Rectal smooth muscle tissue (tissue), 1 donor: ENCODE results near the gene ARFRP1.
"Not testable (repeated sequence)": the region's sequence is repeated elsewhere in the genome, so short reads cannot be mapped to it uniquely, and the experiment has no call there.

ENCODE experiments used
- H3K27ac ChIP-seq: one replicate; pipeline ENCODE4 v1.7.0; 2013; ENCODE audit warnings: low read depth, low read length, inconsistent platforms
- H3K27me3 ChIP-seq: one replicate; pipeline ENCODE4 v1.7.0; 2013; ENCODE audit warnings: low read length; ENCODE audit not compliant: control insufficient read depth, insufficient read depth
- H3K36me3 ChIP-seq: one replicate; pipeline ENCODE4 v1.7.0; 2013; ENCODE audit warnings: low read length; ENCODE audit not compliant: control insufficient read depth, insufficient read depth
- H3K4me1 ChIP-seq: one replicate; pipeline ENCODE4 v1.7.0; 2013; ENCODE audit warnings: low read length; ENCODE audit not compliant: control insufficient read depth, insufficient read depth
- H3K4me3 ChIP-seq: one replicate; pipeline ENCODE4 v1.7.0; 2013; ENCODE audit warnings: low read length
- H3K9ac ChIP-seq: one replicate; pipeline ENCODE4 v1.7.0; 2013; ENCODE audit warnings: low read length

Gene ARFRP1

DNA sequence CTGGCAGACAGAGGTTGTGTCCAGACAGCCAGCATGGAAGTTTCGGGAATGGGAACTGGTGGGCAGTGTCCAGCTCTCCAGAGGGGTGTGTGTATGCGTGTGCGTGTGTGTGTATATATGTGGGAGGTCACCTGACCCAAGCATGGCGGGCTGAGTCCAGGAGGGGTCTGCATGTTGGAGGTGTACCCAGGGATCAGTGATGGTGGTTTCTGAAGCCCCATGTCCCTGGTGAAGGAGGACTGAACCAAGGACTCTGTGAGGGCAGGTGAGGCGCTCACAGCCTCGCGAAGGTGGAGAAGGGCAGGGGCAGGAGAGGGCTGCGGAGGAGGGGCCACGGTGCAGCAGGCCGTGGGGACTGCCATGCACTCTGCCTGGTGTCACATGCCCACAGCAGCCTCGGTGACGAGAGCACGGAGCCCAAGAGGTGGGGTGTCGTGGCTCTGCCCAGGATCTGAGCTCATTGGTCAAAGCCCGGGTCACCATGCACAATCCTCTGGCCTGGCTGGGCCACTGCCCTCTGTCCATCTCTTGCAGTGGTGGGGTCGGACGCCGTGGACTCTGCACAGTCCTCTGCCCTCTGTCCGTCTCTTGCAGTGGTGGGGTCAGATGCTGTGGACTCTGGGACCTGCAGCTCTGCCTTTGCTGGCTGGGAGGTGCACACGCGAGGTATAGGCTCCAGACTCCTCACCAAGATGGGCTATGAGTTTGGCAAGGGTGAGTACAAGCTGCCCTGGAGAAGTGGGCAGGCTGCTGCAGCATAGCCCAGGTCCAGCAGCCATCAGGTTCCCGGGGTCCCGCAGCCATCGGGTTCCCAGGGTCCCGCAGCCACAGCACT is 26.6 kb upstream of the ARFRP1 start:
- Histone ChIP-seq H3K27me3 (no peaks in the 10 kb centered on the region), H3K27ac (no peak overlapping the region), H3K9ac (no peak overlapping the region), H3K36me3 (peaks cover 6% of the 10 kb centered on the region), H3K4me3 (no peak overlapping the region), H3K4me1 (peaks cover 5% of the 10 kb centered on the region)

DNA sequence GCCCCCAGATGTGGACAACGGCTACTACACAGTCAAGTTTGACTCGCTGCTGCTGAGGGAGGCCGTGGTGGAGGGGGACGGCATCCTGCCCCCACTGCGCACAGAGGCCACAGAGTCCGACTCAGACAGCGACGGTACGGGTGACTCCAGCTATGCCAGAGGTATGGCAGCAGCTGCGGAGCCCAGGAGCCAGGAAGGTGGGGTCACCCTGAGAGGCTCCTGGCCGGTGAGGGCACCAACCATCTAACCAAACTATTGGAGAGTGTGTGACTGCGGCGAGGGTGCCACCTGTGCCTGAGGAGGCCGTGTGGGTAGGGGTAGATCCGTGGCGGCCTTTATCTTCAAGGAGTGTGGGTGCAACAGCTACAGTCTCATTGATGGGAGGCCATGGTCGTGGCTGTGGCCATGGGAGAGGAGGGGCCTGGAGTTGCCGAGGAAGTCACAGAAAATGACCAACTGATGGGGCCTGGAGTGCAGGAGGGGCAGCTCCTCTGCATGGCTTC is 25.9 kb upstream of the ARFRP1 start:
- Histone ChIP-seq H3K36me3 (peaks cover 6% of the 10 kb centered on the region), H3K4me3 (no peak overlapping the region), H3K4me1 (peaks cover 5% of the 10 kb centered on the region), H3K27me3 (no peaks in the 10 kb centered on the region), H3K9ac (no peak overlapping the region), H3K27ac (no peak overlapping the region)

DNA sequence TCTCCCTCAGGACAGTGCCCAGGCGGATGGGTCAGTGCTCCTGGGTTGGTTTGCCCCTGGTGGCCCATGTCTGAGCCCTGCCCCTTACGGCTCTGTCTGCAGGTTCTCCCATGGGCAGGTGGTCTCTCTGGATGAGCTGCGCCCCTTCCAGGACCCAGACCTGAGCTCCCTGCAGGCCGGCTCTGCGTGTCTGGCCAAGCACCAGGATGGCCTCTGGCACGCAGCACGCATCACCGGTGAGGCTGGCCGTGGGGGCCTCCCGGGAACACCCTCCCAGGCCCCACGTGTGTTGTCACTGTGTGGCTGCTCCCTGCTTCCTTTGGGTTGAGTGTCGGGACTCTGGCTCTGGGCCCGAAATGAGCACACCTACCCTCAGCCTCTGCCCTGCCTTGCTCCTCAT is 25.3 kb upstream of the ARFRP1 start:
- Histone ChIP-seq H3K9ac (no peak overlapping the region), H3K36me3 (peaks cover 6% of the 10 kb centered on the region), H3K4me1 (peaks cover under 1% of the 10 kb centered on the region), H3K27ac (no peak overlapping the region), H3K4me3 (no peak overlapping the region), H3K27me3 (no peaks in the 10 kb centered on the region)

DNA sequence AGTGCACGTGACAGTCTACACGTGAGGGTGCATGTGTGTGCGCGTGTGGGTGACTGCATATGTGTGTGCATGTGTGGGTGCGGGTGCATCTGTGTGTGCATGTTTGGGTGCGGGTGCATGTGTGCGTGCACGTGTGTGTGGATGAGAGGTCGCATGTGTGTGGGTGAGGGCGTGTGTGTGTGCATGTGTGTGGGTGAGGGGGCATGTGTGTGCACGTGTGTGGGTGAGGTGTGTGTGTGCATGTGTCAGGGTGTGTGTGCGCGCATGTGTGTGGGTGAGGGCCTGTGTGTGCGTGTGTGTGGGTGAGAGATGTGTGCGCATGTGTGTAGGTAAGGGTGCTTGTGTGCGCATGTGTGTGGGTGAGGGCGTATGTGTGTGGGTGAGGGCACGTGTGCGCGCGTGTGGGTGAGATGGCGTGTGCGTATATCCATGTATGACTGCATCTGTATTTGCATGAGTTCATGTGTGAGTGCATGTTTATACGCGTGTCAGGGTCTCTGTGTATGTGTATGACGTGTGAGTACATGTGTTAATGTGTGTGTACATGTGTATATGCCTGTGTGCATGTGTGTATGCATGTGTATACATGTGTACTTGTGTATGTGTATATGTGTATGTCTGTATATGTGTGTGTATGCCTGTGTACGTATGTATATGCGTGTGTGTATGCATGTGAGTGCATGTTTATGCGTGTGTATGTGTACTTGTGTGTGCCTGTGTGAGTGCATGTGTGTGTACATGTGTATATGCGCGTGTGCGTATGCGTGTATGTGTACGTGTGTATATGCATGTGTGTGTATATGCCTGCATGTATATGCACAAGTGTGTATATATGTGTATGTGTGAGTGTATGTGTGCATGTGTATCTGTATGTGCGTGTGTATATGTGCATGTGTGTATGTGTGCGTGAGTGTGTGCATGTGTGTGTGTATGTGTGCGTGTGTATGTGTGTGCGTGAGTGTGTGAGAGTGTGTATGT is 24.6 kb upstream of the ARFRP1 start:
- H3K9ac ChIP-seq: no peak overlapping the region
- H3K27me3 ChIP-seq: no peaks in the 10 kb centered on the region
- no peak overlapping the region for H3K4me3 ChIP-seq
- H3K4me1 ChIP-seq: no peaks in the 10 kb centered on the region
- peaks cover 6% of the 10 kb centered on the region for H3K36me3 ChIP-seq
- no peak overlapping the region for H3K27ac ChIP-seq

DNA sequence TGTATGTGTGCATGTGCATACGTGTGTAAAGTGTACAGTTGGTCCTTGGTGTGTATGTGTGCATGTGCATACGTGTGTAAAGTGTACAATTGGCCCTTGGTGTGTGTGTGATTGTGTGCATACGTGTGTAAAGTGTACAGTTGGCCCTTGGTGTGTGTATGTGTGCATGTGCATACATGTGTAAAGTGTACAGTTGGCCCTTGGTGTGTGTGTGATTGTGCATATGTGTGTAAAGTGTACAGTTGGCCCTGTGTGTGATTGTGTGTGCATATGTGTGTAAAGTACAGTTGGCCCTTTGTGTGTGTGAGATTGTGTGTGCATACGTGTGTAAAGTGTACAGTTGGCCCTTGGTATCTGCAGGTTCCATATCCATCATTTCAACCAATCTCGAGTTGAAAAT is 23.6 kb upstream of the ARFRP1 start:
- peaks cover 6% of the 10 kb centered on the region for H3K36me3 ChIP-seq

DNA sequence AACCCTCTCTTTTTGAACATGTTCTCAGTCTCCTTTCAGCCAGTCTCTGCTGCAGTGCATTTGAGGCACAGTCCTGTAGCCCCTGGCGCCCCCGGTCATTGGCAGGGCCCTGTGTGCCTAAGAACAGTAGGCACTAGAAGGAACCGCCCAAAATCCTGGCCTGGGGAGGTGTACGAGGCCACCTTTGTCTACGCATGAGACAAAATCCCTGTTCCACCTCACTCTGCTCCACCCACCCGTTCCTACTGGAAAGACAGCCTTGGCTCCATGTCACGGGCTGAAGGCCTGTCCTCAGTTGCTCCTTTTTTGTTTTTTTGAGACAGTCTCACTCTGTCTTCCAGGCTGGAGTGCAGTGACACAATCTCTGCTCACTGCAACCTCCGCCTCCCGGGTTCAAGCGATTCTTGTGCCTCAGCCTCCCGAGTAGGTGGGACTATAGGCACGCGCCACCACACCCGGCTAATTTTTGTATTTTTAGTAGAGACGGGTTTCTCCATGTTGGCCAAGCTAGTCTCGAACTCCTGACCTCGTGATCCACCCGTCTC is 22.5 kb upstream of the ARFRP1 start:
- not testable (repeated sequence) for H3K4me1 ChIP-seq, H3K9ac ChIP-seq, H3K36me3 ChIP-seq, H3K27ac ChIP-seq, H3K4me3 ChIP-seq, H3K27me3 ChIP-seq

More for the DNA sequence above, 23.6 kb upstream of the ARFRP1 start:
- Histone ChIP-seq H3K27ac (no peak overlapping the region), H3K27me3 (no peaks in the 10 kb centered on the region), H3K4me3 (no peak overlapping the region), H3K4me1 (no peaks in the 10 kb centered on the region), H3K9ac (no peak overlapping the region)

DNA sequence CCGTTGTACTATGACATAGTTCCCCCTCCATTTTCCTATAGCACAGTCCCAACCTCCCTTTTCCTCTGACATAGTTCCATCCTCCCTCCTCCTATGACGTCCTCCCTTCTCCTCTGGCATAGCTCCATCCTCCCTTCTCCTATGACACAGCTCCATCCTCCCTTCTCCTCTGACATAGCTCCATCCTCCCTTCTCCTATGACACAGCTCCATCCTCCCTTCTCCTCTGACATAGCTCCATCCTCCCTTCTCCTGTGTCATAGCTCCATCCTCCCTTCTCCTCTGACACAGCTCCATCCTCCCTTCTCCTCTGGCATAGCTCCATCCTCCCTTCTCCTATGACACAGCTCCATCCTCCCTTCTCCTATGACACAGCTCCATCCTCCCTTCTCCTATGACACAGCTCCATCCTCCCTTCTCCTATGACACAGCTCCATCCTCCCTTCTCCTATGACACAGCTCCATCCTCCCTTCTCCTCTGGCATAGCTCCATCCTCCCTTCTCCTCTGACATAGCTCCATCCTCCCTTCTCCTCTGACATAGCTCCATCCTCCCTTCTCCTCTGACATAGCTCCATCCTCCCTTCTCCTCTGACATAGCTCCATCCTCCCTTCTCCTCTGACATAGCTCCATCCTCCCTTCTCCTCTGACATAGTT is 15.3 kb upstream of the ARFRP1 start:
- not testable (repeated sequence) for H3K4me3 ChIP-seq, H3K36me3 ChIP-seq, H3K27ac ChIP-seq, H3K9ac ChIP-seq, H3K27me3 ChIP-seq, H3K4me1 ChIP-seq

DNA sequence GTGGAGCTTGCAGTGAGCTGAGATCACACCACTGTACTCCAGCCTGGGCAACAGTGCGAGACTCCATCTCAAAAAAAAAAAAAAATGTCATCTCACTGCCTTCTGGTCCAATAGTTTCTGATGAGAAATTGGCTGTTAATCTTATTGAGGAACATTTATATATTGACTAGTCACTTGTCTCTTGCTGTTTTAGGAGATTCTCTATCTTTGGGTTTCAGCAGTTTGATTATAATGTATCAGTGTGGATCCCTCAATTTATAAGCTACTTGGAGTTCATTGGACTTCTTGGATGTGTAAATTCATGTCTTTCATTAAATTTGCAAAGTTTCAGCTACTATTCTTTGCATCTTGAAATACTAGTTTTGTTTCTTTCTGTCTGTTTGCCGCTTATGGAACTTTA is 11.2 kb upstream of the ARFRP1 start:
- H3K27me3 ChIP-seq: no peaks in the 10 kb centered on the region
- H3K4me1 ChIP-seq: no peaks in the 10 kb centered on the region
- peaks cover 9% of the 10 kb centered on the region for H3K36me3 ChIP-seq
- no peak overlapping the region for H3K4me3 ChIP-seq
- H3K9ac ChIP-seq: no peak overlapping the region
- H3K27ac ChIP-seq: no peak overlapping the region

DNA sequence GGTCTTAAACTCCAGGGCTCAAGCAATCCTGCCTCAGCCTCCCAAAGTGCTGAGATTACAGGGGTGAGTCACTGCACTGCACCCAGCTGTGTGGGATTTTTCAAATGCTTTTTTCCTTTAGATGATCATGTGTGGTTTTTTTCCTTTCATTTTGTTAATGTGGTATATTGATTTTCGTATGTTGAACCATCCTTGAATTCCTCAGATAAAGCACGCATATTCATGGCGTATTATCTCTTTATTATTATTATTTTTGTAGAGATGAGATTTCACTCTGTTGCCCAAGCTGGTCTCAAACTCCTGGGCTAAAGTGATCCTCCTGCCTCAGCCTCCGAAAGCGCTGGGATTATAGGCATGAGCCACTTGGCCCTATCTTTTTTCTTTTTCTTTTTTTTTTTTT is 7.1 kb upstream of the ARFRP1 start:
- H3K9ac ChIP-seq: no peak overlapping the region
- no peak overlapping the region for H3K4me3 ChIP-seq
- H3K27ac ChIP-seq: no peak overlapping the region
- H3K4me1 ChIP-seq: no peaks in the 10 kb centered on the region
- peaks cover 13% of the 10 kb centered on the region for H3K36me3 ChIP-seq
- no peaks in the 10 kb centered on the region for H3K27me3 ChIP-seq

DNA sequence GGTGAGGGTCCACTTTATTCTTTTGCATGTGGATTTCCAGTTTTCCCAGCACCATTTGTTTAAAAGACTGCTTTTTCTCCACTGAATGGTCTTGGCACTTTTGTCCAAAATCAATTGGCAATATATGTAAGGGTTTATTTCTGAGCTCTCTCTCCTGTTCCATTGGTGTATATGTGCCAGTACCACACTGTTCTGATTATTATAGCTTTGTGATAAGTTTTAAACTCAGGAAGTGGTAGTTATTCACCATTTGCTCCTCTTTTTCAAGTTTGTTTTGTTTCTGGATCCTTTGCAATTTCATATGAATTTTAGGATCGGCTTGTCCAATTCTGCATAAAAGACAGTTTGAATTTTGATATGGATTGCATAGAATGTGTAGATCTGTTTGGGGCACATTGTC is 4.4 kb upstream of the ARFRP1 start:
- no peak overlapping the region for H3K9ac ChIP-seq
- H3K27me3 ChIP-seq: no peaks in the 10 kb centered on the region
- peaks cover 6% of the 10 kb centered on the region for H3K4me1 ChIP-seq
- no peak overlapping the region for H3K27ac ChIP-seq
- H3K4me3 ChIP-seq: no peak overlapping the region
- H3K36me3 ChIP-seq: peaks cover 10% of the 10 kb centered on the region

DNA sequence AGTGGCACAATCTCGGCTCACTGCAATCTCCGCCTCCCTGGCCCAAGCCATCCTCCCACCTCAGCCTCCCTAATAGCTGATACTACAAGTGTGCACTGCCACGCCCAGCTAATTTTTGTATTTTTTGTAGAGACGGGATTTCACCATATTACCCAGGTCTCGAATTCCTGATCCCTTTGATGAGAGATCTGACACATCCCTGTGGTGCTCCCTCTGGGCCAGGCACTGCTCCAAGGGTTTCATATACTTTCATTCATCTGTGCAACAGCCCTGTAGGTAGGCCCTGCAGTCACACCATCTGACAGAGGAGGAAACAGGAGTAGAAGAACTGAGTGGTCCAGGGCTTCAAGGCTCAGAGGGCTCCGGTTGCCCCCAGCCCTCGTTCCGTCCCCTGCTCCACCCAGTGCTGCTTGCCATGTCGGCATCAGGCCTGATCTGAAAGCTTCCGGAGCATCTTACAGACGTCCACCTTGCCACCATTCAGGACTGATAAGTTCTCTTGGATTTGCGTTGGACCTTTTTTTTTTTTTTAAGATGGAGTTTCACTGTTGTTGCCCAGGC is 3.4 kb upstream of the ARFRP1 start:
- H3K4me3 ChIP-seq: no peak overlapping the region
- peaks cover 12% of the 10 kb centered on the region for H3K4me1 ChIP-seq
- H3K9ac ChIP-seq: no peak overlapping the region
- H3K36me3 ChIP-seq: peaks cover 10% of the 10 kb centered on the region
- H3K27ac ChIP-seq: no peak overlapping the region
- no peaks in the 10 kb centered on the region for H3K27me3 ChIP-seq

DNA sequence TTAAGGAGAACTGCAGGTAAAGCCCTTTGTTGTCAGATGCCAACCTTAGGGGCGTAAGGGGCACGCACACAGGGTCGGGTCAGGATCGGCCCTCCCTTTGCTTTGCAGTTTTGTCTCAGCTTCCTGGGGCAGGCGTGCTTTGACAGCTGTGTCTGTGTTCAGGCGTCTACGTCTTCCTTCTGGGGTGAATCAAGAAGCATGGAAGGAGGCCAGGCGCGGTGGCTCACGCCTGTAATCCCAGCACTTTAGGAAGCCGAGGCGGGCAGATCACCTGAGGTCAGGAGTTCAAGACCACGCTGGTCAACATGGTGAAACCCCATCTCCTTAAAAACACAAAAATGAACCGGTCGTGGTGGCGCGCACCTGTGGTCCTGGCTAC is 1.4 kb upstream of the ARFRP1 start:
- no peak overlapping the region for H3K9ac ChIP-seq
- peaks cover 12% of the 10 kb centered on the region for H3K4me1 ChIP-seq
- peaks cover 22% of the 10 kb centered on the region for H3K36me3 ChIP-seq
- H3K4me3 ChIP-seq: peak overlapping the region; percentile 70
- H3K27ac ChIP-seq: no peak overlapping the region
- no peaks in the 10 kb centered on the region for H3K27me3 ChIP-seq
